Measurements from ENCODE around the gene MAN1A2. TPM values are rescaled to one million over a fixed set of nuclear protein-coding genes. Genes with fewer than 3 reads are reported as not detected.

Gene MAN1A2
- polyA plus RNA-seq, 1 experiment: 11.9 TPM

GRCh38 chr1:117389779-117390178, 22.5 kb downstream of the MAN1A2 start:
- Histone ChIP-seq H3K36me3 (ENCODE audit: control insufficient read depth, insufficient read depth, low read length) (no peaks in the 10 kb centered on the region), H3K27me3 (ENCODE audit: control insufficient read depth, insufficient read depth, low read length) (no peaks in the 10 kb centered on the region), H3K4me3 (ENCODE audit: low read depth, low read length) (no peak overlapping the region)
- ChIA-PET POLR2A (no interaction called here), CTCF (no interaction called here)
- no peak for DNase-seq (ENCODE audit: low read depth)
- TF ChIP-seq CTCF (IDR thresholded peaks at IDR 0.05; ENCODE audit: insufficient read depth, low read depth, low read length): no peak

GRCh38 chr1:117392771-117393170, 25.5 kb downstream of the MAN1A2 start:
- no peak for TF ChIP-seq CTCF (IDR thresholded peaks at IDR 0.05; ENCODE audit: insufficient read depth, low read depth, low read length)
- POLR2A ChIA-PET: no interaction called here

GRCh38 chr1:117396074-117396473, 28.8 kb downstream of the MAN1A2 start:
- POLR2A ChIA-PET: no interaction called here
- no peaks in the 10 kb centered on the region for H3K27me3 ChIP-seq (ENCODE audit: control insufficient read depth, insufficient read depth, low read length)
- no peaks in the 10 kb centered on the region for H3K36me3 ChIP-seq (ENCODE audit: control insufficient read depth, insufficient read depth, low read length)
- no peak overlapping the region for H3K4me3 ChIP-seq (ENCODE audit: low read depth, low read length)
- DNase-seq (ENCODE audit: low read depth): no peak
- CTCF ChIA-PET: no interaction called here
- no peak for TF ChIP-seq CTCF (IDR thresholded peaks at IDR 0.05; ENCODE audit: insufficient read depth, low read depth, low read length)

More at GRCh38 chr1:117392771-117393170, 25.5 kb downstream of the MAN1A2 start:
- Histone ChIP-seq H3K27me3 (ENCODE audit: control insufficient read depth, insufficient read depth, low read length) (no peaks in the 10 kb centered on the region), H3K4me3 (ENCODE audit: low read depth, low read length) (no peak overlapping the region), H3K36me3 (ENCODE audit: control insufficient read depth, insufficient read depth, low read length) (no peaks in the 10 kb centered on the region)
- DNase-seq (ENCODE audit: low read depth): no peak
- CTCF ChIA-PET: no interaction called here

- TF ChIP-seq CTCF (IDR thresholded peaks at IDR 0.05; ENCODE audit: insufficient read depth, low read depth, low read length): no peak
- Histone ChIP-seq H3K4me3 (ENCODE audit: low read depth, low read length) (no peak overlapping the region), H3K27me3 (ENCODE audit: control insufficient read depth, insufficient read depth, low read length) (no peaks in the 10 kb centered on the region), H3K36me3 (ENCODE audit: control insufficient read depth, insufficient read depth, low read length) (no peaks in the 10 kb centered on the region)
- ChIA-PET POLR2A (no interaction called here), CTCF (no interaction called here)
- DNase-seq (ENCODE audit: low read depth): no peak
These were observed 29.4 kb downstream of the MAN1A2 start for GRCh38 chr1:117396636-117397035.

- POLR2A ChIA-PET: no interaction called here
- DNase-seq (ENCODE audit: low read depth): no peak
- no peak for TF ChIP-seq CTCF (IDR thresholded peaks at IDR 0.05; ENCODE audit: insufficient read depth, low read depth, low read length)
- H3K27me3 ChIP-seq (ENCODE audit: control insufficient read depth, insufficient read depth, low read length): no peaks in the 10 kb centered on the region
- H3K4me3 ChIP-seq (ENCODE audit: low read depth, low read length): no peak overlapping the region
- H3K36me3 ChIP-seq (ENCODE audit: control insufficient read depth, insufficient read depth, low read length): no peaks in the 10 kb centered on the region
- CTCF ChIA-PET: no interaction called here
These were observed 31.7 kb downstream of the MAN1A2 start for GRCh38 chr1:117398957-117399356.

Data from BJ (cell line).